Astrocyte of the spinal cord (primary cell): ENCODE data around the gene FSTL1.

Experiments used
- DNase-seq: peaks from one replicate; pipeline ENCODE4 v3.0.0; 2011; ENCODE audit warnings: low read depth, low spot score
- H3K4me3 ChIP-seq: 2 replicates; pipeline ENCODE4 v1.5.1; 2011; ENCODE audit warnings: low read depth, mild to moderate bottlenecking, low read length, moderate library complexity
- in situ Hi-C: cut with HindIII; loops from 2 replicates; pipeline ENCODE4 v1.10.0; 2017; ENCODE audit warnings: low sequenced_read_pairs
- TF ChIP-seq, protein P1 (sequence below): IDR thresholded peaks from 2 replicates; pipeline ENCODE4 v1.5.1; 2012; ENCODE audit warnings: low read depth, mild to moderate bottlenecking, low read length, inconsistent platforms

FSTL1 gene

DNA sequence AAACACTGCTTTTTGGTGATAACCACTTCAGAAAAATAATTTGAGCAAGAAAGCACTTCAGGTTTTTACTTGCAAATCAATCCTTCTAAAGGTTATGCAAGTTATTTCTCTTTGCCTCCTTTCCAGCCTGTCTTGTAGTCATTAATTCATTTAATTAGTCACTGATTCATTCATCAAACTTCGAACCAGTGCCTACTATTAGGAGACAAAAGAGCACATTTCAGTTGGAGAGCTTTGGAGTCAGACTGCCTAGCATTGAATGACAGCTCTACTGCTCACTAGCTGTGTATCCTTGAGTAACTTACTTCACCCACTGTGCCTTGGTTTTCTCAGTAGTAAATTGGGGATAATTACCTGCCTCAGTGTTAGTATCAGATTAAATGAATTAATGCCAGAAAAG, 86.7 kb downstream of the FSTL1 start:
- no peak for DNase-seq
- in situ Hi-C loops = no loop called here
- no peak overlapping the region for H3K4me3 ChIP-seq
- TF ChIP-seq, protein P1, sequence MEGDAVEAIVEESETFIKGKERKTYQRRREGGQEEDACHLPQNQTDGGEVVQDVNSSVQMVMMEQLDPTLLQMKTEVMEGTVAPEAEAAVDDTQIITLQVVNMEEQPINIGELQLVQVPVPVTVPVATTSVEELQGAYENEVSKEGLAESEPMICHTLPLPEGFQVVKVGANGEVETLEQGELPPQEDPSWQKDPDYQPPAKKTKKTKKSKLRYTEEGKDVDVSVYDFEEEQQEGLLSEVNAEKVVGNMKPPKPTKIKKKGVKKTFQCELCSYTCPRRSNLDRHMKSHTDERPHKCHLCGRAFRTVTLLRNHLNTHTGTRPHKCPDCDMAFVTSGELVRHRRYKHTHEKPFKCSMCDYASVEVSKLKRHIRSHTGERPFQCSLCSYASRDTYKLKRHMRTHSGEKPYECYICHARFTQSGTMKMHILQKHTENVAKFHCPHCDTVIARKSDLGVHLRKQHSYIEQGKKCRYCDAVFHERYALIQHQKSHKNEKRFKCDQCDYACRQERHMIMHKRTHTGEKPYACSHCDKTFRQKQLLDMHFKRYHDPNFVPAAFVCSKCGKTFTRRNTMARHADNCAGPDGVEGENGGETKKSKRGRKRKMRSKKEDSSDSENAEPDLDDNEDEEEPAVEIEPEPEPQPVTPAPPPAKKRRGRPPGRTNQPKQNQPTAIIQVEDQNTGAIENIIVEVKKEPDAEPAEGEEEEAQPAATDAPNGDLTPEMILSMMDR = no peak

GRCh38 chr3:120357807-120358206, 93.0 kb downstream of the FSTL1 start:
- H3K4me3 ChIP-seq = no peak overlapping the region
- TF ChIP-seq, protein P1 = no peak
- in situ Hi-C loops = no loop called here
- DNase-seq = no peak

- in situ Hi-C loops = no loop called here
- no peak for DNase-seq
- H3K4me3 ChIP-seq = no peak overlapping the region
- TF ChIP-seq, protein P1 = no peak
Observed at GRCh38 chr3:120355486-120355885, 95.3 kb downstream of the FSTL1 start.

GRCh38 chr3:120353463-120353862, 97.3 kb downstream of the FSTL1 start:
- H3K4me3 ChIP-seq = no peak overlapping the region
- in situ Hi-C loops = no loop called here
- TF ChIP-seq, protein P1 = no peak
- no peak for DNase-seq

- in situ Hi-C loops = no loop called here
- no peak overlapping the region for H3K4me3 ChIP-seq
- TF ChIP-seq, protein P1 = no peak
Observed at GRCh38 chr3:120352017-120352416, 98.8 kb downstream of the FSTL1 start.

GRCh38 chr3:120350401-120350941, 100.3 kb downstream of the FSTL1 start:
- peak; percentile 77 for DNase-seq
- TF ChIP-seq, protein P1 = no peak
- in situ Hi-C loops = no loop called here
- no peak overlapping the region for H3K4me3 ChIP-seq

More at GRCh38 chr3:120352017-120352416, 98.8 kb downstream of the FSTL1 start:
- DNase-seq = no peak

- DNase-seq = no peak
- TF ChIP-seq, protein P1 = no peak
- peak overlapping the region; percentile 75 for H3K4me3 ChIP-seq
- in situ Hi-C loops = no loop called here
Observed at GRCh38 chr3:120349855-120350125, 101.0 kb downstream of the FSTL1 start.
